NCI-H82 (cell line): ENCODE results near the gene TBCD.

Source experiments
- DNase-seq: peaks from one replicate; lab custom pipeline; 2025; lab: John Stamatoyannopoulos, UW

Gene TBCD

GRCh38 chr17:82751571-82752370 lies at the start of gene TBCD:
TSS of gene TBCD (plus strand) at chr17:82752065. CDS start at chr17:82752194, 129 bp downstream.
- peak; percentile 97 for DNase-seq

- DNase-seq, result no peak
Observed at GRCh38 chr17:82702231-82702927, 49.5 kb upstream of the TBCD start.

- DNase-seq, result no peak
Observed at GRCh38 chr17:82703036-82703745, 48.7 kb upstream of the TBCD start.

GRCh38 chr17:82703935-82704865 lies 47.7 kb upstream of the TBCD start:
- DNase-seq, result no peak

- no peak for DNase-seq
Observed at GRCh38 chr17:82704886-82705285, 47.0 kb upstream of the TBCD start.

GRCh38 chr17:82705756-82706155 lies 46.1 kb upstream of the TBCD start:
- DNase-seq, result no peak

GRCh38 chr17:82709024-82709675 lies 42.7 kb upstream of the TBCD start:
- DNase-seq, result no peak

- no peak for DNase-seq
Observed at GRCh38 chr17:82709676-82710498, 42.0 kb upstream of the TBCD start.

- peak; percentile 43 for DNase-seq
Observed at GRCh38 chr17:82710499-82711232, 41.2 kb upstream of the TBCD start.

- no peak for DNase-seq
Observed at GRCh38 chr17:82713071-82713723, 38.7 kb upstream of the TBCD start.

- DNase-seq, result peak; percentile 94
Observed at GRCh38 chr17:82716203-82717010, 35.5 kb upstream of the TBCD start, which contains the start of gene FN3KRP. TSS of gene FN3KRP (plus strand) at chr17:82716706. CDS start at chr17:82716756, 50 bp downstream.

- DNase-seq, result no peak
Observed at GRCh38 chr17:82718986-82719685, 32.7 kb upstream of the TBCD start.

GRCh38 chr17:82720204-82720603 lies 31.7 kb upstream of the TBCD start:
- no peak for DNase-seq

GRCh38 chr17:82722341-82723013 lies 29.4 kb upstream of the TBCD start:
- DNase-seq, result no peak

GRCh38 chr17:82723169-82723807 lies 28.6 kb upstream of the TBCD start:
- DNase-seq, result no peak

GRCh38 chr17:82726427-82726826 lies 25.4 kb upstream of the TBCD start:
- no peak for DNase-seq
